Stimulated activated naive CD8-positive, alpha-beta T cell treated with anti-CD3 and anti-CD28 coated beads, Interleukin-15, Interleukin-2, amounts not matched to agents 100 ng/mL and 50 ng/mL, for 24 hours (primary cell): ENCODE data around the gene MLLT1.

Source experiments
- H3K27ac Mint-ChIP-seq: one replicate; pipeline ENCODE4 v1.8.0; 2021; ENCODE audit warnings: mild to moderate bottlenecking, mixed read lengths
- H3K27me3 Mint-ChIP-seq: one replicate; pipeline ENCODE4 v1.8.0; 2021; ENCODE audit warnings: mixed read lengths
- H3K36me3 Mint-ChIP-seq: one replicate; pipeline ENCODE4 v1.8.0; 2021; ENCODE audit warnings: low read depth, mixed read lengths
- H3K4me1 Mint-ChIP-seq: one replicate; pipeline ENCODE4 v1.8.0; 2021; ENCODE audit warnings: low read depth, mixed read lengths
- H3K4me3 Mint-ChIP-seq: one replicate; pipeline ENCODE4 v1.8.0; 2021; ENCODE audit warnings: mild to moderate bottlenecking, mixed read lengths
- H3K9me3 Mint-ChIP-seq: one replicate; pipeline ENCODE4 v1.8.0; 2021; ENCODE audit warnings: mixed read lengths

The MLLT1 gene

DNA sequence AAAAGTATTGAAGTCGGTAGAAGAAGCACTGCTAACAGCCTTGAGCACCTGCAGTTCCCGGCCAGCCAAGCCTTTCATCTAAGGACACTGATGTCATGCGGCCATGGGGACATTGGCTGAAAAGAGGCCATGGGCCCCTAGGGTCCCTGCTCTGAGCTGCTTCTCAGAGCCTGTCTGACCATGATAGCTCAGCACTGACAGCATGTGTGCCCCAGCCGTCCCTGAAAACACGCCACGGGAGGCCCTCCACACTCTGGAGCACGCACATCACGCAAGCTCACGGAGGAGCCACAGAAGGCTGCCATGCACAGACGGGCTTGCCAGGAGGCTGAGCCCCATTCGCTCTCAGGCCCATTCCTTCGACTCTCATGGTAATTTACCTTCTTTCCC, 51.8 kb downstream of the MLLT1 start:
- no peak overlapping the region for H3K27ac Mint-ChIP-seq

DNA sequence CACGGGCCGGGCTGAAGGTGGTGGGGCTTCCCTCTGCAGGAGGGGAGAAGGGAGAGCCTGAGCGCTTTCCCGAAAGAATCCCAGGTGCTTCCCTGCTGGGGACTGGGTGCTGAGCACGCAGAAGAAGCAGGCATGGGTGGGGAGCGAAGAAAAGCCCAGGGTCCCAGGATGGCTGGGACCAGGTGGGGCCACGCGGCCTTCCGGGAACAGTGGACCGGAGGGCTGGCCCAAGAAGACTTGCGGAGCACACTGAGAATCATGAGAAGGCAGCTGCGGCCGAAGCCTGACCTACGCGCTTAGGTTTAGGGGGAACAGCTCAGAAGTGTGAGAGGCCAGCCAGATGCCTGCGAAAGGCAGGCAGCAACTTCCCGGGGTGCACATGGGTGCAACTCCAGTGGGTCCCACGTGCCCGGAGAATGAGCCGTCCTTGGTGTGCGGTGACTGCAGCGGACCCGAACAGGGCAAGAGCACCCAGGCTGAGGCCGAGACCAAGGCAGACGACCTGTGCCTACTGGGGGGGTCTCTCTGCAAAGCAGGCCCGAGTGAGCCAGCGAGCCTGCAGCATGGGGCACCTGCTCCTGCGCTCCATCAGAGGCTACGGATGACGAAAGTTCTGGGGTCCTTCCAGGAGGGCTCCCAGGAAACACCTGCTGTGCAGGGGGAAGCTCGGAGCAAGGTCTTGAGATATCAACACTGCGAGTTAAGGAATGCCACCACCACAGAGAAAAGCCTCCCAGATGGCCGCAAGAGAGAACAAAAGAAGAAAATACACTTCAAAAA, 52.4 kb downstream of the MLLT1 start:
- H3K27me3 Mint-ChIP-seq, result no peaks in the 10 kb centered on the region

More for the DNA sequence above, 51.8 kb downstream of the MLLT1 start:
- no peak overlapping the region for H3K4me3 Mint-ChIP-seq
- H3K36me3 Mint-ChIP-seq, result peaks cover 13% of the 10 kb centered on the region
- H3K9me3 Mint-ChIP-seq, result no peaks in the 10 kb centered on the region
- H3K4me1 Mint-ChIP-seq, result peaks cover 13% of the 10 kb centered on the region
- no peaks in the 10 kb centered on the region for H3K27me3 Mint-ChIP-seq

DNA sequence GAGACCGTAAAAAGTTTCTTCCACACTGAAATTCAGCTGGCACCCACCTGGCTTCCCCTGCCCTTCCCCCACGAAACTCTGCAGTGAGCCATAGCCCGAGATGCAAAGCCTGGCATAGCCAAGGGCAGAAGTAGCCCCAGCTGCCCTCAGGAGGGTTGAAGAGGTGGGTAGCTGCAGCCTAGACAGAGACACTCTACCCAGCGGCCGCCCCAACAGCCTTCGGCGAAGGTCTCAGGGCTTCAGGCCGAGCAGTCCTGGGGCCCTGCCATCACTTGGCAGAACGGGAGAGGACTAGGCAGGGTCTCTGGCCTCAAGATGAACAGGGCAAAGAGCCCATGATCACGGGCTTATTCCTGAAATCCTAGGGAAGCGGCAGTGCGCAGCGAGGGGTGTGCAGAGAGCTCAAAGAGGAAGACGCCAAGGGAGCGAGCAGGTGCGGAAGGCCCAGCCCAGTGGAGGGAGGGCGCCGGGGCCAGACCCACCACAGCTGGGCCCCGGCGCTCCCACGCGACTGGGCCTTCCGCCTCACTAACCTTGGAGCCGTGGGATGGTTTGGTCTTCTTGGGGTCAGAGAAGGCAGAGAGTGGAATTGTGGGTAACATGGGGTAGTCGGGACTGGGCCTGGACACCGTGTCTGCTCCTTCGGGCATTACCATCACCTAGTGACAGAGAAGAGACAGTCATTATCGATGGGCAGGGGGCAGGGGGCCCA, 53.2 kb downstream of the MLLT1 start:
- Mint-ChIP-seq H3K27ac (no peak overlapping the region), H3K4me1 (peaks cover 9% of the 10 kb centered on the region)

More for the DNA sequence above, 52.4 kb downstream of the MLLT1 start:
- no peaks in the 10 kb centered on the region for H3K9me3 Mint-ChIP-seq
- H3K36me3 Mint-ChIP-seq, result peaks cover 13% of the 10 kb centered on the region
- H3K4me3 Mint-ChIP-seq, result no peak overlapping the region
- peaks cover 9% of the 10 kb centered on the region for H3K4me1 Mint-ChIP-seq
- H3K27ac Mint-ChIP-seq, result no peak overlapping the region

DNA sequence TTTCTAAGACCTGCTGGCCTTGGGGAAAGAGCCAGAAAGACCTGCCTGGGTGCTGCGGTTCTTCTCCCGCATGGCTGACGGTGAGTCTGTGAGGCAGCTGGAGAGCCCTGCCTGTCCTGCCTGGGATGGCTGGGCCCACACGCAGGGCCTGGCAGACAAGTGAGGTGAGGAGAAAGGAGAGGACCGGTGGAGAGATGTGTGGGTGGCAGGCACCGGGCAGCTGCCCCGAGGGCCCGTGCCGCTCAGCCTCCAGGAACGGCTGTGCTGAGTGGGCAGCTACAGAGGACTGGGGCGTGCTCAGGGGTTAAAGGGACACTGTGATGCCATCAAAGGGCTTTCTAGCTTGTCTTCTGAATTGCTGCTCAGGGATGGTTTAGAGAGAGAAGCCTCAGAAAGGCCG, 53.8 kb downstream of the MLLT1 start:
- H3K36me3 Mint-ChIP-seq, result peaks cover 13% of the 10 kb centered on the region
- H3K27me3 Mint-ChIP-seq, result no peaks in the 10 kb centered on the region
- H3K27ac Mint-ChIP-seq, result no peak overlapping the region
- H3K4me3 Mint-ChIP-seq, result no peak overlapping the region
- H3K4me1 Mint-ChIP-seq, result peaks cover 8% of the 10 kb centered on the region
- no peaks in the 10 kb centered on the region for H3K9me3 Mint-ChIP-seq

More for the DNA sequence above, 53.2 kb downstream of the MLLT1 start:
- Mint-ChIP-seq H3K4me3 (no peak overlapping the region), H3K27me3 (no peaks in the 10 kb centered on the region), H3K36me3 (peaks cover 13% of the 10 kb centered on the region), H3K9me3 (no peaks in the 10 kb centered on the region)

DNA sequence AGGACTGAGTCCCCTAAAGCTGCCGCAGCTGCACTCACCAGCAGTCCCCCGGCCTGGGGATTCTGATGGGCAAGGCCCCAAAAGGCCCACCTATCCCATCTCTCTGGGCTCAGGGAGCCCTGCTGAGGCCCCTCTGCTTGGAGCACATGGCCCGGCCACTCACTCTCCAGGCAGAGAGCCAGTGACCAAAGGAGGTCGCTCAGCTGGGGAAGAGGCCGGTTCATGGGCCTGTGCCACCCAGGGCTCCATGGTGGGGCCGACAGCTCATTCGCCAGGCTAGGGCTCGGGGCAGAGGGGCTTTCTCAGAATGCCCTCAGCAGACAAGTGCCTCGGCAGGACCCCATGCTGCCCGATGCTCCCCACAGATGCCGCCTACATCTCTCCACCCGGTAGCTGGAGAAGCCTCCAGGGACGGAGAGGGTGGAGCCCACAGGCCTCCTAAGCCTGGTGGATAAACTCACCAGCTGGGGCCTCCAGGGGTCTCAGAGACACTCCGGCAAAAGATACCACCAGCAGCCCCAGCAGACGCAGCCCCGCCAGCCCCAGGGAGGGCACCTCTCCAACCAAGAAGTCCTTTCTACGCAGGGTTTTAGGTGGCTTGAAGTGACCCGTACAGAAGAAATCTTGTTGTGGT, 54.4 kb downstream of the MLLT1 start:
- Mint-ChIP-seq H3K27me3 (no peaks in the 10 kb centered on the region), H3K27ac (no peak overlapping the region), H3K9me3 (no peaks in the 10 kb centered on the region), H3K4me3 (no peak overlapping the region), H3K4me1 (peaks cover 3% of the 10 kb centered on the region), H3K36me3 (peaks cover 13% of the 10 kb centered on the region)

DNA sequence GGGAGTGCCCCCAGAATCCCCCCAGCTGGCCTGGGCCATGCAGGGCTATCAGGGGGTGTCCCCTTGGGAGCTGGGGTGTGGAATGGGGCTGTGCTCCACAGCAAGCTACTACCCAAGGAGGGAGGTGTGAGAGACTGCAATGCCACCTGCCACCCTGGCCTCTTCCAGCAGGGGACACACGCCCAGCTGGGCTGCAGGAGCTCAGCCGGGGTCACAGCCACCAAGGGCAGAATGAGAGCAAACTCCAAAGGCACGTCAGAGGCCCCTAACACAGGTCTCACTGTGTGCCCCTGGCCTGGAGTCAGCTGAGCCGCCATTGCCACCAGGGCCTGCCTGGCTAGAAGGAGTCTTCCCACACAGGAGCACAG, 55.5 kb downstream of the MLLT1 start:
- Mint-ChIP-seq H3K27me3 (no peaks in the 10 kb centered on the region), H3K4me1 (peaks cover under 1% of the 10 kb centered on the region), H3K9me3 (no peaks in the 10 kb centered on the region), H3K36me3 (peaks cover 8% of the 10 kb centered on the region), H3K4me3 (no peak overlapping the region), H3K27ac (no peak overlapping the region)

DNA sequence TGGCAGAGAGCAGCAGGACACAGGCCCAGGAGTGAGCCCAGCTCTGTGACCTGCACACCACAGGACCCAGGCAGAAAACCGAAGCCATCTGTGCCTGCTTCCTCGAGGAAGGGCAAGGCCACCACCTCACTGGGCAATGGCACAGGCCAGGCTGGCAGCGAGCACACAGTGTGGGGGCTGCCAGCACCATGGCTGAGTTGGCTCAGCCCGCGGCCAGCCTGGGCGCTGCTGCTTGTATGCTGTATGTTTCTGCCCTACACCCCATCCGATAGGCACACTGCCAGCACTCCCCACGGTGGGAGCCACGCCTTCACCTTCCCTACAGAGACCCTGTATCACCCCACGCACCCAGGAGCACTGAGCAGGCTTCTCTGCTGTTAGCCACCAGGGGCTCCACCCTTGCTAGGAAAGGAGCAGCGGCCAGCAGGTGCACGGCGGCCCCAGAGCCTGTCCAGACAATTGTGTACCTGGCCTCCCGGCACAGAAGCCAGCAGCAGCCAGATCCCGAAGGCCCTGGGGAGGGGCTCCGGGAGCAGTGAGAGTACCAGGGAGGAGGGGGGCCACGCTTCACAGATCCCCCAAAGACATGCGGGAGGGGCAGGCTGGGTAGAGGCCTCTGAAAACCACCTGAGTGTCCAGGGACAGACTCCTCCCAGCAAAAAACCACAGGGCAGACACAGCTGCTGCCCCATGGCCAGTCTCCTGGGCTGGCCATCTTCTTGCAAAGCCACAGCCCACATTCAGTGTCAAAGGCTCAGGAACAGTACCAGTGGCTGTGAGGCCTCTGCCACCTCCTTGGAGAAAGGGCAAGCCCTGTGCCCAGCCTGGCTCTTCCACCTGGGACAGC, 56.1 kb downstream of the MLLT1 start:
- no peaks in the 10 kb centered on the region for H3K9me3 Mint-ChIP-seq
- peaks cover 7% of the 10 kb centered on the region for H3K36me3 Mint-ChIP-seq
- no peak overlapping the region for H3K27ac Mint-ChIP-seq
- H3K4me1 Mint-ChIP-seq, result no peaks in the 10 kb centered on the region
- H3K4me3 Mint-ChIP-seq, result no peak overlapping the region
- no peaks in the 10 kb centered on the region for H3K27me3 Mint-ChIP-seq

DNA sequence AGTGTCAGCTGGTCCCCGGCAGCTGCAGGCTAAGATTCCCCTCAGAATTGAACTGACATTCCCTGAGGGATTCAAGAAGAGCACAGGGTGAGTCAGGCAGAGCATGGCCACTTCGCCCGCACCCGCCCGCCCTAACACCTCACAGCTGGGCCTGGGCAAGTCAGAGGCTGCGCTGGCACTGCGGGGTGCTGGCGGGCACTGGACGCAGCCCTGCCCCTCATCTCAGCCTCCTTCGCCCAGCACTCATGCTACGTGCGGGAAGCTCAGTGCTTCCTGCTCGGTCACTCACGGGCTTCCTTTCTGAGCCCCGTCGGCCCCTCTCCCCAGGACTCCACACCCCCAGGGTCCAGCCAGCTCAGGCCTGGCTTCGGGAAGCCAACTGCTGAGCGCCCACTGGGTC, 56.9 kb downstream of the MLLT1 start:
- Mint-ChIP-seq H3K9me3 (no peaks in the 10 kb centered on the region), H3K4me3 (no peak overlapping the region), H3K4me1 (no peaks in the 10 kb centered on the region), H3K36me3 (peaks cover 7% of the 10 kb centered on the region), H3K27ac (no peak overlapping the region), H3K27me3 (no peaks in the 10 kb centered on the region)

DNA sequence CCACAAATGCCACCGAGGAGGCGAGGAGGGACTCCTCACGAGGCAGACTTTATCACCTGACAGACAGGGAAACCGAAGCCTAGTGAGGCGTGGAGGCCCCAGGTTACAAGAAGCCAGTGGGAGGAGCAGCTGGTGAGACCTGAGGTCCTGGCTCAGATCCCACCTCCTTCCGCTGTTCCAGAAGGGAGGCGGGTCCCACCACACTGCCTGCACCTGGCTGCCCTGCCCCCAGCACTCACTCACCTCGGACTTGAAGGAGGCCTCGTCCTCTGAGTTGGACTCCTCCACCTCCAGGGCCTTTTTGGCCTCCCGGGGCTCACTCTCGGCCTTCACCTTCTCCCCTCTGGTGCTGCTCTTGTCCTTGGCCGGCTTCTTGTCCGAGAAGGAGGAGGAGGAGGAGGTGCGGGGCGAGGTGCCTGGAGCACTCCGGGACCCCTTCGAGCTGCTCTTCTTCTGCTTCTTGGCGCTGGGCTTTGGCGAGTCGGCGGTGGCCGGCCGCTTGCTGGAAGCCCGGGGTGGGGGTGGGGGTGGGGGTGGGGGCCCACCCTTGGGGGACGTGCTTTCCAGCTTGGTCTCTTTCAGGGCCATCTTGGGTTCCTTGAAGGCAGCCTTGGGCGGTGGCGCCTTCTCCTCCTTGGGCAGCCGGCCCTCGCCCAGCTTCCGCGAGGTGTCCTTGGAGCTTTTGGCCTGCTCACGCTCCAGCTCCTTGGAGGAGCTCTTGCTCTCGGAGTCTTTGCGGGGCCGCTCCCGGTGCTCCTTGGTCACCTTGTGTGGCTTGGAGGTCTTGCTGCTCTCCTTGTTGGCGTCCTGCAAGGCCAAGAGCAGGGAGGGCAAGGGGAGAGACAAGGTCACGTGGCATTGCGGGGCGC, 57.7 kb downstream of the MLLT1 start:
- Mint-ChIP-seq H3K9me3 (no peaks in the 10 kb centered on the region), H3K4me1 (no peaks in the 10 kb centered on the region), H3K36me3 (peaks cover 3% of the 10 kb centered on the region), H3K27ac (no peak overlapping the region), H3K27me3 (no peaks in the 10 kb centered on the region), H3K4me3 (no peak overlapping the region)

DNA sequence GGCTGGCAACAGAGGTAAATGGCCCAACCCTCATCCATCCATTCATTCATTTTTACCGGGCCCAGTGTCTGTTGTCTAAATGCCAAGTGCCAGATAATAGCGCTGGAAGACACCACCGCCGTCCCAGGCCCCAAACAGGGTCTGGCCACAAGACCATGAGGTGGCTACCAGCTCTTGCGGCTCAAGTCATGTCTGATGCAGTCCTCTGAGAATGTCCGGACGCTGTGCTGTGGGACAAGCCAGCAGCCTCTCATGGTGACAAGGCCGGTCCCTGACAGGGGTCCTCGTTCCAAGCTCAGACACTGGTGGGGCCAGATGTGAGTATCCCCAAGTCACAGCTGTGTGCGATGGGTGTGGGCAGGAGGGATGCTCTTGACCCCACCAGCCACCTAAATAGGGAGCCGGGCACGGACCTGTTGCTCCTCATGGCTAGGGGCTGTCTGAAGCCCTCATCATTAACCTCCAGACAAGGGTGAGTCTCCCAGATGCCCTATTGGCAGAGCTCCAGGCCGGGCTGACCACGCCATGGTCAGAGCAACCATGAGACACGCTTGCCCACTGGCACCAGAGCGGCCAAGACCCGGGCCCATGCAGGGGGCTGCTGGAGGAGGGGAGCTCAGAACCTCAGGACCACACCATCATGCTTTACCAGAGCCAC, 58.4 kb downstream of the MLLT1 start:
- Mint-ChIP-seq H3K4me1 (no peaks in the 10 kb centered on the region), H3K9me3 (no peaks in the 10 kb centered on the region), H3K36me3 (peaks cover 3% of the 10 kb centered on the region), H3K27me3 (no peaks in the 10 kb centered on the region), H3K27ac (no peak overlapping the region), H3K4me3 (no peak overlapping the region)

DNA sequence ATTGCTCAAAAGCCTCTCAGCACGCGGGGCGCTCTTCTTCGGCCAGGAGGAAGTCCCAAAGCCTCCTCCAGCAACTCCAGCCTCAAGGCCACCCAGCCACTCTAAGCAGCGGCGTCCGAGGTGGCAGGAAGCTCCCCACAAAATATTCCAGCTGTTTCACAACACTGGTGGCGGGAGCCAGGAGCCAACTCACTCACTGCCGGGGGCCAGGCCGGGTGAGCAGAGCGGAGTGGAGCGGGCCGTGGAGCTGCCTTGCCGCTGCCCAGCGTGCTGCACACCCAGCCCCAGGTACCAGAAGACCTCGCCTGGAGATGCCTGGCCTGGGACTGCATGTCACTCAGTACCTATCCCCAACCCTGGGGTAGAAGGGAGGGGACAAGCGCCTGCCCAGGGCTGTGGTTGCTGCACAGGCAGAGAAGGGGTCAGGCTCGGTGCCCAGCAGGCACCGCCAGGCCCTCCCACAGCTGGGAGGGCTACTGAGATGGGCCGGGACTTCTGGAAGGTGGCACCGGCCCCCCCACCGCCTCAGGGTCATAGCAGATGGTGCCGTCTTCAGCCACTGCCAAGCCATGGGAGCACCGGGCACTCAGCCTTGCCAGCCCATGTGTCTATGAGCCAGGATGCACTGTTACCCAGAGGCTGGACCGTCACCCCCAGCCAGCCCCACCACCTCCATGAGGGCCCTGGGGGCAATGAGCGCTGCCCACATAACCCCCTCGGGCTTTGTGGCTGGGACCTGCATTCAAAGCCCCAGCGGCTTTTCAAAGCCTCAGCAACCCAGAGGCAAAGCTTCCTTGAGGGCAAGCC, 59.2 kb downstream of the MLLT1 start:
- no peaks in the 10 kb centered on the region for H3K36me3 Mint-ChIP-seq
- no peaks in the 10 kb centered on the region for H3K27me3 Mint-ChIP-seq
- no peaks in the 10 kb centered on the region for H3K9me3 Mint-ChIP-seq
- no peak overlapping the region for H3K27ac Mint-ChIP-seq
- no peaks in the 10 kb centered on the region for H3K4me1 Mint-ChIP-seq
- H3K4me3 Mint-ChIP-seq, result no peak overlapping the region

DNA sequence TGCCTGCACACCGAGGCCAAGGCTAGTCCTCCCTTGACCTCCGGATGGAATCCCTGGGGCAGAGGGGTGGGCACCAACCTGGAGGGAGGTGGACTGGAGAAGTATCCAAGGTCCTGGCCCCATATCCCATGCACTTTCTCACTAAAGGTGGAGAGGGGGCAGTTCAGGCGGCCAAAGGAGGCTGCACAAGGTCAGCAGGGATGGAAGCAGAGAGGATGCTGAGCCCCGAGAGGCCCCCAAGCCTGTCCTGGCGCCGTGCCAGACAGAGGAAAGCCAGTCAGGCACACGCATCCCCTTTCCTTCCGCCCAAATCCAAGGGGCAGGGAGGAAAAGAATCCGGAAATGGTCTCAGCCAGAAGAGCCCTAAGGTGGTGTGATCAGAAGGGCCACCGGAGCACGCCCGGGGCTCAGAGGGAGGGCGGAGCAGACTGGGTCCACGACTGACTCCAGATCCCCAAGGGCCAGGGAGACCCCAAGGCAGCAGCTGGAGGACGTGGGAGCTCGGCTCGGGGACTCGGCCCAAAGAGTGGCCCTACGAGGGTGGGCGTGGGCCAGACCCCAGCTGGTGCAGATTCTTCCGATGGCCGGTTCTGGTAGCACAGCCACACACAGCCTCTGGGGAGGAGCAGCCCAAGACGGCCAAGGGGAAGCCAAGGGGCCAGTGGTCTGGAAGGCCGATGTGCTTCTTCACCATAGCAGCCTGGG, 60.0 kb downstream of the MLLT1 start:
- no peaks in the 10 kb centered on the region for H3K27me3 Mint-ChIP-seq
- no peak overlapping the region for H3K27ac Mint-ChIP-seq
- H3K4me3 Mint-ChIP-seq, result no peak overlapping the region
- H3K36me3 Mint-ChIP-seq, result no peaks in the 10 kb centered on the region
- H3K4me1 Mint-ChIP-seq, result no peaks in the 10 kb centered on the region
- no peaks in the 10 kb centered on the region for H3K9me3 Mint-ChIP-seq
